Fibroblast of lung (primary cell): ENCODE data around the gene SRPK1.

Experiments
- EZH2 ChIP-seq: IDR thresholded peaks from 2 replicates; pipeline ENCODE4 v1.5.1; 2012; ENCODE audit warnings: low read length, control low read depth, mild to moderate bottlenecking; ENCODE audit errors: missing control alignments
- TF ChIP-seq, protein P1 (sequence below), 2 donors: IDR thresholded peaks in 1 of 2; conservative IDR thresholded peaks in 1 of 2; 1 replicate in 1 of 2; 2 replicates in 1 of 2; pipeline ENCODE4 v1.5.1; 2011 to 2012; ENCODE audit warnings: low read length in 2 of 2, control low read depth in 1 of 2, inconsistent platforms in 1 of 2, low read depth in 1 of 2, mild to moderate bottlenecking in 1 of 2

DNA sequence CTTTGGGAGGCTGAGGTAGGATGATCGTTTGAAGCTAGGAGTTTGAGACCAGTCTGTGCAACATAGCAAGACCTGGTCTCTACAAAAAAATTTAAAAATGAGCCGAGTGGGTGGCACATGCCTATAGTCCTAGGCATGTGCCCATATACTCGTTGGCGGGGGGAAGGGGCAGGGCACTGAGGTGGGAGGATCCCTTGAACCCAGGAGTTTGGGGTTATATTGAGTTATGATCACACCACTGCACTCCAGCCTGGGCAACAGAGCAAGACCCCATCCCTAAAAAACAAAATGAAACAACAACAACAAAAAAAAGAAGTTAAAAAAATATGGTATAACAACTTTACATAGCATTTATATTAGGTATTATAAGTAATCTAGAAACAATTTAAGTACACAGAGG is 67.9 kb downstream of the SRPK1 start:
- TF ChIP-seq, protein P1, sequence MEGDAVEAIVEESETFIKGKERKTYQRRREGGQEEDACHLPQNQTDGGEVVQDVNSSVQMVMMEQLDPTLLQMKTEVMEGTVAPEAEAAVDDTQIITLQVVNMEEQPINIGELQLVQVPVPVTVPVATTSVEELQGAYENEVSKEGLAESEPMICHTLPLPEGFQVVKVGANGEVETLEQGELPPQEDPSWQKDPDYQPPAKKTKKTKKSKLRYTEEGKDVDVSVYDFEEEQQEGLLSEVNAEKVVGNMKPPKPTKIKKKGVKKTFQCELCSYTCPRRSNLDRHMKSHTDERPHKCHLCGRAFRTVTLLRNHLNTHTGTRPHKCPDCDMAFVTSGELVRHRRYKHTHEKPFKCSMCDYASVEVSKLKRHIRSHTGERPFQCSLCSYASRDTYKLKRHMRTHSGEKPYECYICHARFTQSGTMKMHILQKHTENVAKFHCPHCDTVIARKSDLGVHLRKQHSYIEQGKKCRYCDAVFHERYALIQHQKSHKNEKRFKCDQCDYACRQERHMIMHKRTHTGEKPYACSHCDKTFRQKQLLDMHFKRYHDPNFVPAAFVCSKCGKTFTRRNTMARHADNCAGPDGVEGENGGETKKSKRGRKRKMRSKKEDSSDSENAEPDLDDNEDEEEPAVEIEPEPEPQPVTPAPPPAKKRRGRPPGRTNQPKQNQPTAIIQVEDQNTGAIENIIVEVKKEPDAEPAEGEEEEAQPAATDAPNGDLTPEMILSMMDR (conservative IDR thresholded peaks at IDR 0.05 in 1 of 2, IDR thresholded peaks at IDR 0.05 in 1 of 2; ENCODE audit: low read depth in 1 of 2, low read length in 2 of 2): no peak
- TF ChIP-seq EZH2: no peak
